GM19025 (cell line): ENCODE results near the gene PDGFRB.

Experiments used
- ATAC-seq: cut with Tn5 transposase; IDR thresholded peaks from one replicate; pipeline ENCODE4 v1.9.1; 2021; ENCODE audit warnings: mild to moderate bottlenecking, low read depth, moderate library complexity; ENCODE audit not compliant: unreplicated experiment

PDGFRB gene

GRCh38 chr5:150147670-150148069 is 8.0 kb downstream of the PDGFRB start:
- ATAC-seq, result no peak

GRCh38 chr5:150146862-150147601 is 8.6 kb downstream of the PDGFRB start:
- ATAC-seq, result no peak

DNA sequence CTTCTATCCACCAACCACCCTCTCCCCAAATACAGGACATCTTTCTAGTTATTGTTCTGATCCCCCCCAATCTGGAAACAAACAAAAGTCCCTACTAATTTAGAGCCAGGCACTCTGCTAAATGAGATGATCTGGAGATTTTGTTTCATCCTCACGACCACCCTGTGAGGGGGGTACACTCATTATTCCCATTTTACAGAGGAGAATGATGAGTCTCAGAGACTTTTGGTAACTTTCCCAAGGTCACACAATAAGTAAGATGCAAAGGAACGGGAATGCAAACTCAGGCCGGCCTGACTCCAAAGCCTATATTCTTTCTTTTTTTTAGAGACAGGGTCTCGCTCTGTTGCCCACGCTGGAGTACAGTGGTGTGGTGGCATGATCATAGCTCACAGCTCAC is 9.4 kb downstream of the PDGFRB start:
- no peak for ATAC-seq

DNA sequence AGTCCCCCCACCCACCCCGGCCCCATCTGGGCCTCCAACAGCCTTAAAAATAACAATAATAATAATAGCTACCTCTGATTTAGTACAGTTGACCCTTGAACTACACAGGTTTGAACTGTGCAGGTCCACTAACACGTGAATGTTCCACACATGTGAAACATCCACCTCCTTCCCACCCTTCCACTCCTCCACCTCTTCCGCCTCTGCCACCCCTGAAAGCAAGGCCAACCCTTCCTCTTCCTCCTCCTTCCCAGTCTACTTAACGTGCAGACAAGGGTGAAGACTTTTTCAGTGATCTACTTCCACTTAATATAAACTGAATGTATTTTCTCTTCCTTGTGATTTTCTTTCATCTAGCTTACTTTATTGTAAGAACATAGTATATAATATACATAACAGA is 10.8 kb downstream of the PDGFRB start:
- no peak for ATAC-seq

GRCh38 chr5:150144246-150144801 is 11.3 kb downstream of the PDGFRB start:
- no peak for ATAC-seq

- no peak for ATAC-seq
Measured at GRCh38 chr5:150143350-150144245, 12.0 kb downstream of the PDGFRB start.

- ATAC-seq, result no peak
Measured at GRCh38 chr5:150142959-150143349, 12.7 kb downstream of the PDGFRB start.

GRCh38 chr5:150142185-150142958 is 13.3 kb downstream of the PDGFRB start:
- ATAC-seq, result no peak

- ATAC-seq, result no peak
Measured at GRCh38 chr5:150141544-150142184, 14.0 kb downstream of the PDGFRB start.

- no peak for ATAC-seq
Measured at GRCh38 chr5:150140830-150141229, 14.8 kb downstream of the PDGFRB start.

GRCh38 chr5:150139334-150139733 is 16.3 kb downstream of the PDGFRB start:
- ATAC-seq, result no peak

GRCh38 chr5:150138551-150139265 is 16.9 kb downstream of the PDGFRB start:
- ATAC-seq, result no peak

DNA sequence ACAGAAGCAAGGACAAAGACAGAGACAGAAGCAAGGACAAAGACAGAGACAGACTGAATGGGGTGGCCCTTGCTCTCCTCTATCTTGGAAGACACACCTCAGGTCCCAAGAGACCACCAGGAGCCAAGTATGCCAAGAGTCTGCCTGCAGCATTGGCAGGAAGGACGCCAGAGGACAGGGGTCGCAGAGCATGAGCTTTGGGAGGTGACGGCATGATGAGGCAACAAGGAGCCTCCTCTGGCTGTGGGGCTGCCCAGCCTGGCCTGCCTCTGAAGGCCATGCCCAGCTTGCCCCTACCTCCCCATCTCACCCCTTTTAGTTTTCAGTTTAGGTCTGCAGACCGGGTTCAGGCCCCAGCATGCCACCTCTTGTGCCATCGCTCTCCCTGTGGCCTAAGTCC is 17.6 kb downstream of the PDGFRB start:
- ATAC-seq, result no peak

DNA sequence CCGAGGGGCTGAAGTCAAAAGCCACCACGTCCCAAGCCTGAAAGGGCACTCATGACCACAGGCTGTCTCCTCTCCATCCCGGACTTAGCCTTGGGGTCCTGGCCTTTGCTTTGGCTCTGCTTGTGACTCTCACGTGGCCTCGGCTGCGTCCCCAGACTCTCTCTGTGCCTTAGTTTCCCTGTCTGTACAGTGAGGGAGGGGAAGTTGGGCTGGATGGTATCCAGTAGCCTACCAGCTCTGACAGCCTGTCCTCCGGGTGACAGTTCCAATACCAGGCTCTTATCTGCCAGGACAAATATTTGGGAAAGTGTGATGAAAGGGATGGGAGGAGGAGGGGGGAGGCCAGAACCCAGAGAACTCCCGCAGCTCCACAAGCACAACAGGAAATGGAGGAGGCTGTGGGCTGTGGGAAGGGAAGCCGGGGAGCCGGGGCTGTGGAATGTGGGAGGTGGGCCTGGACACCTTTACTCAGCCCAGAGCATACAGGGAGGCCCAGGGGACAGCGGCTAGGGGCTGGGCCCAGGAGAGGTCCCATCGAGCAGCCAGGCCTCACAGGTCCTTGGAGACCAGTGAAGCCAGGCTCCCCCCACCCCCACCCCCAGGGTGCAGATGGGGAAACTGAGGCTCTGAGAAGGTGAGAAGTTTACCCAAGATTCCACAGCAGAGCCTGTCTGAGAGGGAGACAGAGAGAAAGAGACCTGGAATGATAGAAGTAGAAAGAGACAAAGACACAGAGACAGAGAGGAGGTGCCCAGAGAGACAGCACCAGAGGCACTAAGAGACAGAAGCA is 18.3 kb downstream of the PDGFRB start:
- no peak for ATAC-seq

DNA sequence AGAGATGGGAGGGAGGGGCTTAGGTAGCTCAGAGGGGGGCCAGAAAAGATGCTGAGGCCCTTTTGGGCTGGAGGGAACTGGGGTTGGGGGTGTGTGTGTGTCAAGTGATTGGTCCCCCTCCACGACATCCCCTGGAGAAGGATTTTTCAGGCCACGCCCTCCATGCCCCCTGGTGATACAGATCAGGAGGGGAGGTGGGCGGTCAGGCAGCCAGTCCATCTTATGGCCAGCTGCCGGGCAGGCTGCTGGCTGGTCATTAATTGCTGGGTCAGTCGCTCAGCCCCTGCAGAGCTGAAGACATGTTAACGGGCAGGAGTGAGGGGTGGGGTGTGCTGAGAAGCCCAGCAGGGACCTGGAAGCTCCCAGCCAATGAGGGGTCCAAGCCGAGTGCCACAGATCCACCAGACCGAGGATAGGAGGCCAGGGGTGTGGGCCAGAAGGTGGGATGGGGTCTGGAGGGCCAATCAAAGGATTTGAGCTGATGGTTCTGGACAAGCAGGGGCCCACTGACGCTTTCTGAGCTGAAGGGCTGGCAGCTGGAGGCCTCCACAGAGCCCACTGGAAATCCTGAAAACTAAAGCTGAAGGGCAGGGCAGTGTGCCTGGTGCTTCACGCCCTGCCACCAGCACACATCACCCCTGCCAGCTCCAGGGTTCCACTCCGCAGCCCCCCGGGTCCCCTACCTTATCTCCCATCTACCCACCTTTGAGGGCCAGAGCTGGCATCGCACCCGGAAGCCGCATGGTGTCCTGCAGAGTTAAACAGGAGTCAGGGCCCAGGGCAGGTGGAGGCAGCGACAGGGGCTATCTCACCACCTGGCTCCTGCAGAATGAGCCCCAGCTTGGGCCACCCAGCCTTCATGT is 19.1 kb downstream of the PDGFRB start:
- no peak for ATAC-seq

- ATAC-seq, result no peak
Measured at GRCh38 chr5:150135557-150136304, 19.9 kb downstream of the PDGFRB start.

DNA sequence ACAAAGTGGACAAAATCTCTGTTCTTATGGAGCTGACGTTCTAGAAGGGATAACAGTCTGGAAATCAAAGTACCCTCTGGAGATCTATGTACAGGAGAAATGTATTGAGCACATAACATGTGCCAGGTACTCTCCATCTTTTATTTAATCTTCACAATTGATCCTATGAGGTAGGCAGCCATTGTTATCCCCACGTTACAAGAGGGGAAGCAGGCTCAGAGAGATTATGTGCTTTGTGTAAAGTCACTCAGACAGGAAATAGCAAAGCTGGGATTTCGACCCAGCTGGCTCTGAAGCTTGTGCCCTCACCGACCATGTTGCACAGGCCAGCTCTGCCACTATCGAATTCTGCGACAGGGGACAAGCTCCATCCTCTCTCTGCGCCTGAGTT is 21.5 kb downstream of the PDGFRB start:
- no peak for ATAC-seq
